Measurements from ENCODE around the gene PRKG1. TPM values are rescaled to one million over a fixed set of nuclear protein-coding genes. Genes with fewer than 3 reads are reported as not detected.

The PRKG1 gene
- total and polyA plus RNA-seq, 2 experiments from 2014 or later: 18.2 to 21.1 TPM

- H3K79me2 ChIP-seq (replicated peaks; ENCODE audit: insufficient read depth): no peaks in the 10 kb centered on the region
- no peak for TF ChIP-seq POLR2AphosphoS5 (IDR thresholded peaks at IDR 0.05; ENCODE audit: low read depth)
- no peak for TF ChIP-seq ZNF462 (CRISPR knock-in tag; IDR thresholded peaks at IDR 0.05)
- no peak for TF ChIP-seq REST (IDR thresholded peaks at IDR 0.05; ENCODE audit: unreplicated experiment)
- TF ChIP-seq CREB1 (CRISPR knock-in tag; IDR thresholded peaks at IDR 0.05; ENCODE audit: low read depth): no peak
- TF ChIP-seq ETS1 (IDR thresholded peaks at IDR 0.05): no peak
- TF ChIP-seq EZH2phosphoT487 (IDR thresholded peaks at IDR 0.05; ENCODE audit: unreplicated experiment): no peak
- no peak for TF ChIP-seq ZNF114 (CRISPR knock-in tag; IDR thresholded peaks at IDR 0.05)
- TF ChIP-seq EZH2 (IDR thresholded peaks at IDR 0.05; ENCODE audit: low read depth, unreplicated experiment): no peak
- TF ChIP-seq CTCF (conservative IDR thresholded peaks at IDR 0.05; ENCODE audit: low read depth in 2 of 2): no peak
- no peak for TF ChIP-seq ZNF331 (CRISPR knock-in tag; IDR thresholded peaks at IDR 0.05; ENCODE audit: low read depth)
- no peak for TF ChIP-seq JUNB (IDR thresholded peaks at IDR 0.05; ENCODE audit: unreplicated experiment)
- TF ChIP-seq STAT1 (IDR thresholded peaks at IDR 0.05; ENCODE audit: unreplicated experiment): no peak
- no peak for TF ChIP-seq NANOG (IDR thresholded peaks at IDR 0.05; ENCODE audit: borderline replicate concordance)
- no peaks in the 10 kb centered on the region for H3K9me2 ChIP-seq (ENCODE audit: insufficient read depth)
- Mint-ChIP-seq H3K4me3 (no peak overlapping the region), H3K9me3 (no peaks in the 10 kb centered on the region), H3K4me1 (peaks cover 34% of the 10 kb centered on the region), H3K27me3 (ENCODE audit: insufficient read depth, low read depth, poor library complexity) (peaks cover 3% of the 10 kb centered on the region), H3K36me3 (ENCODE audit: low read depth) (no peaks in the 10 kb centered on the region), H3K27ac (no peak overlapping the region)
- H3K4me2 ChIP-seq: no peak overlapping the region
- H3K36me3 ChIP-seq (ENCODE audit: insufficient read depth): no peaks in the 10 kb centered on the region
- H3K4me1 ChIP-seq (ENCODE audit: insufficient read depth): peaks cover 15% of the 10 kb centered on the region
- ATAC-seq (no peak), DNase-seq (ENCODE audit: low spot score) (no peak)
- no peak overlapping the region for H3K27ac ChIP-seq (ENCODE audit: low read depth)
- no peak overlapping the region for H3K4me3 ChIP-seq
- no peak overlapping the region for H2AFZ ChIP-seq
- no peaks in the 10 kb centered on the region for H3F3A ChIP-seq (replicated peaks; ENCODE audit: low read depth)
- no peaks in the 10 kb centered on the region for H3K27me3 ChIP-seq (ENCODE audit: insufficient read depth)
- H4K20me1 ChIP-seq (replicated peaks; ENCODE audit: insufficient read depth): no peaks in the 10 kb centered on the region
Measured at GRCh38 chr10:51233337-51234100, 159.2 kb downstream of the PRKG1 start.

All from GM23338 (cell line).